HPDE6-E6E7 (cell line): Measurements from ENCODE around the gene INPP4A.
"Not testable (repeated sequence)": the region's sequence is repeated elsewhere in the genome, so short reads cannot be mapped to it uniquely, and the experiment has no call there.

ENCODE experiments used
- DNase-seq: peaks from one replicate; pipeline ENCODE4 v3.0.0; 2011; ENCODE audit warnings: missing footprints; ENCODE audit errors: extremely low spot score

Gene INPP4A

DNA sequence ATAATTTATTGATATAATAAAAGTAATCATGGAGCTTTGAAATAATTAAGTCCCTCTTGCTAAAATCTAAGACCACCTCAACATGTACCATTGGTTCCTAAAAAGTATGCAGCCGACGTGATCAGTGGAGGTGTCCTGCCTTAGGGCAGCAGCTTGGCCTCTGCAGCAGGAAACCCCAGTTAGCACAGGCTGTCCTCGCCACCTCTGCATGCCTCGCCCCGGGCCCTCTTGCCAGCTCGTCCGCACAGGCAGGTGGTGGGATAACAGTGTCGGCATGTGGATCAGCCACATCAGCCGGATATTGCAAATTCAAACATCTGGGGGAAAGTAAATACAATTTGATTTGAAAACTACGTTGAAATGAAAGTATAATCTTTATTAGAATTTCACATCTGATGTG lies 140.7 kb downstream of the INPP4A start:
- no peak for DNase-seq

DNA sequence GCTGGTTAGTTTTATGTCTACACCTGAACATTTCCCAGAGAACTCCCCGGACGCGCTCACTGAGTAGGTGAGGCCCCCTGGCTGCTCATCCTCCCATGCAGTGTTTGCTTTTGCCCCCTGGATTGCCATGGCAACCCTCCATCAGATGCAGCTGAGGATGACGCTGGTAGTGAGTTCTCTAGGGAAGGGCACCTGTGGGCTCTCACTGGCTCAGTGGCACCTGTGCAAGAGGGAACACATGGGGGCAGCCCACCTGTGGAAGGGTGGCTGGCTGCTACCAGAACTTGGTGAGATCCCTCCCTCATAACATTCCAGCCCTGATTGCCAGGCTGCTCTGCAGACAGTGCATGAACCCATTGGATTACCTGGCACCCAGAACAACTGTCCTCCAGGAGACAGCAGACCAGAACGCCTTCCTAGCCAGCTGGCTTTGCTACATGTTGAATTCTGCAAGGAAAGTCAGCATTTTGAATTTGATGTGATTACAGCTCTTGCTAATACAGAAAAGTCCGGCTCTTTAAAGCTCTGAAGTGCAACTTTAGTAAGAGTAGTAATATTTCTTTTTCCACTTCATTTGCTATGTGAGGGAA lies 142.0 kb downstream of the INPP4A start:
- no peak for DNase-seq

DNA sequence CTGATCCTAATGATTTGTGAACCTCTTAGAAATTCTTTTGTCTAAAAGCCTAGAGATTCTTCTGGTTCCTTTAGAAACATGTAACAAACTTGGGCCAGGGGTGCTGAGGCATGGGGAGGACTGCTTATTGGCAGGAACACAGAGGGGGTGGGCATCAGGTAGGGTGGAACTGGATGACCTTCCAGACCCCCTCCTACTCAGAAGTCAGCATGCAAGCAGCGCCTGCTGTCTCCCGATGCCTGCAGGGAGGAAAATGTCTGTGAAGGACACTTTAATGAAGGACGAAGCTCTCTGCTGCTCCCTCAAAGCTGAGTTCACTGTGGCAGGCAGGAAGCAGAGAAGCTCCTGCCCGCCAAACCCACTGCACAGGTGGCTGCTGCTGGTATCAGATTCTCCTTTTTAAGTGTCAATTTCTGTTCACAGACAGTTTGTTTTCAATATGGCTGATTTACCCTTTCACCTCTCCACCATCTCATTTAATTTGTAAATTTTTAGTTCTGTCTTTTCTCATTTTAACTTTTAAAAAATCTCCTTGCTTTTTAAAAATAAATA lies 144.3 kb downstream of the INPP4A start:
- no peak for DNase-seq

DNA sequence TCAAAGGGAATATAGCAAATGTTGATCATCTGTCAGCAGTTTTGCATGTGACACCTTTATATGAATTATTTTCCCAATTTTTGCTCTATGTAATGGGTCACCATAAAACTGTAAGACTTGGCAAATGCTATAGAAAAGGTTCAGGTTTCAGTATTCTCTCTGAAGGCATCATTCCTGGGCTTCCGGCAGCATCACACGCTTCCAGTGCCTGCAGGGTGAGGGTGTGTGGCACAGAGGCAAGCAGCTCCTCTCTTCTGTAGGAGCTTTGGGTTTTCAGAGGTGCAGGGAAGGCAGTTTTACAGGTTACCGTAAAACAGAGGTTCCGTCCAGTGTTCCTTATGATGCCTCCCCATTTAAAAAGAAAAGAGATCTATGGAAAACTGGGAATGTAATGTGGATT lies 144.8 kb downstream of the INPP4A start:
- no peak for DNase-seq

DNA sequence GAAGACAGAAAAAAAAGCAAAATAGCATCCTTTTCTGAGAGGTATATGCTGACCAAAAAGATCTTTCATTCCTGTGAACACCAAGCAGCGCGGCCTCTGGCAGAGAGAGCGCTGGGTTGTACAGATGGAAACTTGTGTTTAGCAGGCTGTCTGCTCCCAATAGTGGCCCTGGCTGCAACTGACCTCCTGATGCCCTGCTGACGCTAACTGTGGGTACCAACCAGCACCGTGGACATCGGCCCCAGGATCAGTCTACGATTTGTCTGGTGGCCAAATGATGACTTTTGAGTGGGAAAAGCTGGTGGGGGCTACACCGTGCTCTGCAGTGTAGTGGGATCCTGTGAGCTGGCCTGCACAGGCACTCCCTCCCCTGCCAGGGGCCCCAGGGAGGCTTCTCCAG lies 147.9 kb downstream of the INPP4A start:
- no peak for DNase-seq

DNA sequence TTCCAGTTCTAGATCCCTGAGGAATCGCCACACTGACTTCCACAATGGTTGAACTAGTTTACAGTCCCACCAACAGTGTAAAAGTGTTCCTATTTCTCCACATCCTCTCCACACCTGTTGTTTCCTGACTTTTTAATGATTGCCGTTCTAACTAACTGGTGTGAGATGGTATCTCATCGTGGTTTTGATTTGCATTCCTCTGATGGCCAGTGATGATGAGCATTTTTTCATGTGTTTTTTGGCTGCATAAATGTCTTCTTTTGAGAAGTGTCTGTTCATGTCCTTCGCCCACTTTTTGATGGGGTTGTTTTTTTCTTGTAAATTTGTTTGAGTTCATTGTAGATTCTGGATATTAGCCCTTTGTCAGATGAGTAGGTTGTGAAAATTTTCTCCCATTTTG lies 150.0 kb downstream of the INPP4A start:
- DNase-seq, result not testable (repeated sequence)

DNA sequence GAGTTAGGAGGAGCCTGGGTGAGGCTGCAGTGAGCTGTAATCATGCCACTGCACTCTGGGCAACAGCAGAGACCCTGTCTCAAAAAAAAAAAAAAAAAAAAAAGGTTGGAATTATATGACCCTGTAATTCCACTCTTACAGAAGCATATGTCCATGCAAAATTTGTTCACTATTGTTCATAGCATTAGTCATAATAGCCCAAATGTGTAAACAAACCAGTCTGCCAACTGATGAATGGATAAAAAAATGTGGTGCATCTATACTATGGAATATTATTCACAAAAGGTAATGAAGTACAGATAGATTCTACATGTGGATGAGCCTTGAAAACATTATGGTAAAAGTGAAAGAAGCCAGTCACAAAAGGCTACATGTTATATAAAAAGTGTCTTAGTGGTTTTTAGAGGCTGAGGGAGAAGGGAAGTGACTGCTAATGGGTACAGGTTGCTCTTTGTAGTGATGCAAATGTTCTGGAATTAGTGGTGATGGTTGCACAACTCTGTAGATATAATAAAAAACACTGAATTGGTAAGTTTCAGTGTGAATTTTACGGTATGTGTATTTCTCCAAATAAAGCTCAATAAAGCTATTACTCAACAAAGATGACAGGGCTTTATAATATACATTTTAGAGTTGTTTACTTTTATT lies 154.2 kb downstream of the INPP4A start:
- no peak for DNase-seq

DNA sequence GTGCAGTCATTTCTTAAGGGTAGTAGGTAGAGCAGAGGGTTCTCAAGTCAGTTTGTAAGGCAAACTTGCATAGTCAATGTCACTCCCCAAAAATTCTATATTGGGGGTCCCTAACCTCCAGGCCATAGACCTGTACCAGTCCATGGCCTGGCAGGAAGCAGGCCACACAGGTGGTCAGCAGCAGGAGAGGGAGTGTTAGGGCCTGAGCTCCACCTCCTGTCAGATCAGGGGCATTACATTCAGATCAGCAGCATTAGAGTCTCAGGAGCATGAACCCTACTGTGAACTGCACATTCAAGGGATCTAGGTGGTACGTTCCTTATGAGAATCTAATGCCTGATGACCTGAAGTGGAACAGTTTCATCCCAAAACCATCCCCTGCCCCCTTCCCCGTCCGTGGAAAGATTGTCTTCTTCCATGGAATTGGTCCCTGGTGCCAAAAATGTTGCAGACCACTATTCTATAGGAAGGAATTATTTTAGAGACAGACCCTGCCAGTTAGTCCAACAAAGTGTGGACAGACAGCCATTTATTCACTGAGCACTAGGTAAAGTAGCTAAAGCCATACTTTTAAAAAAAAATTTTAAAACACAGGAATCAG lies 157.0 kb downstream of the INPP4A start:
- DNase-seq, result no peak

DNA sequence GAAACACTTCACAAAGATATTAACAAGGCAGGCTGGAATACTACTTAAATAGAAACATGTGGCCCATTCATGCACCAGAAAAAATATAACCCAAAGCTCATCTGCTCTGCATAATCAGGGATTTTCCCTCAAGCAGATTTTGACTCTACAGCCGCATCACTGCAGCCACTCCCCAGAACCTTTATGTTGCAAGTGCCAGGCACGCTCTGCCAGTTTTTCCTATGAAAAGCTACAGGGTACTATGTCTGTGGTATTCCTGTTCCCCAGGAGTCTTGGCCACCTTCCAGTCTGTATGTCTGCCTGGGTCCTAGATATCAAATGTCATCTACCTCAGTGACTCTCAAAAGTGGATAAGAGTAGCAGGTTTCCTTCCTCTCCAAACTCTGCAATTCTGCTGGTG lies 159.9 kb downstream of the INPP4A start:
- no peak for DNase-seq

DNA sequence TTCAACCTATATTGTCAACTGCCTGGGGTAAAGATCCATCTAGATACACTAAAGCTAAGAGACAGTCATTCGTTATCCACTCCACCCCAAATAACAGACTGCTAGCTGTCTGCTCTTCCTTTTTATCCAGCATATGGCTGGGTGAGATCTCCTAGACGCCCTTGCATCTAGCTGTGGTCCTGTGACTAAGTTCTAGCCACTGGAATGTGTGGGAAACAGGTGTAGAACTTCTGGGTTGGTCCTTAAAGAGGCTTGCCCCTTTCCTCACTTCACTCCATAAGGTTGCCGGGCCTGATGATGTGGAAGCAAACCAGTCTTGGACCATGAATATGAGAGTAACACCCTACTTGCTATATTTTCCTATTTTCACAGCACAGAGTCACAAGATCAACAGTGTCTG lies 160.4 kb downstream of the INPP4A start:
- DNase-seq, result no peak

DNA sequence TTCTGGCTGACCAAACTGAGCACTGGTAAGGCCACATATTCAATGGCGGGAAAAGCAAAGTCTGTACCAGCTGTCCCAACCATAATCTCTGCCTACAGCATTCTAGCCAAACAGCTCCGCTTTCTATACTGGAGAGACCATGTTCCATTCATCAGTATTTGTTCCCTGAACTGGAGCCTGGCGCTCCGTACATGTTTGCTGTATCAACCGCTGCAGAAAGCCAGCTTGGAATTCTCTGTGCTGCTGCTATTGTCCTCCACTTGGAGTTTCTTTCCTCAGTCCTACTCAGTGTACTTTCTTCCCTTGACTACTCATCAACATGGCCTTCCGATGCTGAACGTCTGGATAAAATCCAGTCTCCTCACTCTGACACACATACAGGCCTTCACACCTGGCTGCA lies 161.8 kb downstream of the INPP4A start:
- DNase-seq, result no peak

DNA sequence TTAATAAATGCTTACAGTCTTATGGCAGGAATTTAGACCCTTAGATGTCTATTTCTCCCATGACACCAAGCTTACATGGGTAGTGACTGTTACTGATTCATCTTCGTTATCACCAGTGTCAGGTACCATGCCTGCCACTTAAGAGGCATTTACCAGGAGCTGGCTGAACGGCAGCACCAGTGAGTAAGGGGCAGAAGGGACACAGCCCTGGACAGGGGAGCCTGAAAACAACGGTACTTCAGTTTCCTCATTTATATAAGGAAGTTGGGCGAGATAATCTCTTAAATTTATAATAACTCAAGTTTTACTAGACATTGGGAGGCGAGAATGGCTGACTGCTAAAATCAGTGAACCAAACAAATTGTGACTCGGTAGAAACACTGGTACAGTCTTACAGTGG lies 162.4 kb downstream of the INPP4A start:
- DNase-seq, result no peak

DNA sequence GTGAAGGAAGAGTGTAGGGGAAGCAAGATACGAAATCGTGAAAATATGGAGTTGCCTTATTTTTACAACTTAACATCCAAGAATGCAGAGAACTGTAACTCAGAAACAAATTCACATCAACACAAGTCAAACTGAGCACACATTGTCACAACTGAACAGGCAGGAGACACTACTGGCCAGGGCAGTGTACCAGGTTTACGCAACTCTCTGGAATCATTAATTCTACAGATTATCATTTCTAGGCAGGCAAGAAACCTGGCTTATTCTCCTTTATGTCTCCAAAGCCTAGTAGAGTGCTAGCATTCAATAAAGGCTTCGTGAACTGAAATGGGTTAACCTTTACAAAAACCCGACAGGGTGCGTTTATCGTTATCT lies 163.1 kb downstream of the INPP4A start:
- DNase-seq, result no peak

DNA sequence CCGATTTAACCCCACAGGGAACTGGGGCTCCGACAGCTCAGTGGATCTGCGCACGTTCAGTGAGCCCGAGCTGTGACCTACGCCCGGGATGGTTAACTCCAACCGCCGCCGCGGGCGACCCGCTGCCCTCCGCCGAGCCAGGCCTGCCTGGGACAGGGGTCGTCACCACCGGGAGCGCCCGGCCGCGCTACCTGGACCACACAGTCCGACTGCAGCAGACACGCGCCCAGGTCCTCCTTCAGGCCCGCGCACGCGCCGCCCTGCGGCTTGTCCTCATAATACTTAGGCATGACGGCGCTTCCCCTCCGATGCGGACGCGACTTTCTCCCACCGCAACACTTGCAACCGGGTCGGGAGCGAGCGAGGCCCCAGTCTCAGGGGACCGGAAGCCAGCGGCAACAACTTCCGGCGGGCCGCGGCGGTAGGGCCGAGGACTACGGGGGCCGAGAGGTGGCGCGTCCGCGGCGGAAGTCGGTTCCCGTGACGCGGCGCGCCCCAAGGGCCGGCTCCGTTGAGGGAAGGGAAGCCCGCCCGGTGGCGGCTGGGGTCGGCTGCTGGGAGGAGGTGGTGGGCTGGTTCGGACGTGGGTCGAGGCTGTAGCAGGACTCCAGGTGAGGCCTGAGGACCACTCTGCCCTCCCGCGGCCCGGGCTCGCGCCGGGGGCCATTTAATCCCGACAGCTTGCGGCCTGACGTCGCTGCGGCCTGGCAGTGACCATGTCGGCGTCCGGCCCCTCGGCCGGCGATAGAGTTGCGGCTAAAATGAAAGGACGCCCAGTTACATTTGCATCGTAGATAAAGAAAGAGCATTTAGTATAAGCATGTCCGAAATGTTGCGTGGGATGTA lies 163.7 kb downstream of the INPP4A start, which contains the start of the genes COA5 and UNC50:
Gene COA5 (minus strand): TSS at position 397 of the 846 bp plus-strand sequence. CDS start 107 bp downstream, at position 290.
Gene UNC50 (plus strand): TSS at position 474 of the 846 bp plus-strand sequence. CDS start 1,171 bp downstream, outside the sequence.
- DNase-seq, result peak; percentile 87

DNA sequence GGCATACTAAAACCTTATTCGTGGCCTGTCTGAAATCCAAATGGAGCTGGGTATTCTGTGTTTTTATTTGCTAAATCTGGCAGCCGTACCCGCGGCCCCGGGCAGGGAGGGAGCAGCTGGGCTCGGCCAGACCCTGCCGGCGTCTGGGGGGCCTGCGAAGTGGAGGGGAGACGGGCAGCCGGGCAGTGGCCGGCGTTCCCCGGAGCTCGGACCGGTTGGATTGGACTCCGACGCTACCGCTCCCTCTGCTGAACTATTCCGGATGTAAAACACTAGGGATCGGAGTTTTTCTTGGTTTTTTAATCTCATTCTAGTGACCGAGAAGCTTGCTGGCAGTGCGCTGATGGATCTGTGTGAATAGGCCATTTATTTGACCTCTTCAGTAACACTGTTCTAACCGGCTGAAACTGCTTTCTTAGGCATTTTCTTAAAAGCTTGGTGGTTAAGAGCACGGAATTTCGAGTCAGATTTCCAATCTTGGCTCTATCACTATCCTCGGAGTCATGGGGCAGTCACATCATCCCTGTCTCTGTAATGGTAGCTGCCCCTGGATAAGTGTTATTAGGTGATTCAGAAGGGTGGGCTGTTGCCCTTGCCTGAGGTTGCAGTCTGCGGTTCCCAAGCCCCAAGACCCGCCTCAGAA lies 164.4 kb downstream of the INPP4A start:
- DNase-seq, result no peak

DNA sequence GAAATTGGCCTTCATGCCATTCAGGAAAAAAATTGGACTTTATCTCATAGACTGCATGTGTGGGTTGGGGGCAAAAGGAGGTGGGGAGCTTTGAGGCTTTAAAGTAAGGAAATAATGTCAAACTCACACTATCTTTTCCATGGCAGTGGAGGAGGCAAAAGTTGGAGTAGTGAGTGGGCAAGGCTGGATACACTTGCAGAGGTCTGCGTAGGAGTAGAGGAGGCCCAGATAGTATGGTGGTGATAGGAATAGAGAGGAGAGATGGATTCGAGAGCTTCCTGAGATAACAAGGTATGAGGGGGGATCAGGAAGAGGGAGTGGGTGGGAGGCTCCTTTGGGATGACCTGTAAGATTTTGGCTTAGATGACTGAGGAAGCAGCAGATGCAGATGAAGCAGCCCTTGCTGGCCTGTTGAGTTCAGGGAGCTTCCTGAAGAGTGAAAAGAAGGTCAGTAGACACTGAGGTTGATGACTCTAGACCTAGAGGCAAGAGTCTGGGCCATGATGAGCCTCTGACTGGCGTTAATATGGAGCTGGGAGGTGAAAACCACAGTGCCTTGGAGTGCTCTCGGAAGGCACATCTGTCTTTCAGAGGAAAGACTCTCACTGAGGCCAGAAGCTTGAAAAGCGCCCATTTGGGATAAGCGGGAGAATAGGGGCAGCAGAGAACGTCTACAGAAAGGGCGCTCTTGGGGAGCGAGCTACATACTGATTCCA lies 169.5 kb downstream of the INPP4A start:
- no peak for DNase-seq

DNA sequence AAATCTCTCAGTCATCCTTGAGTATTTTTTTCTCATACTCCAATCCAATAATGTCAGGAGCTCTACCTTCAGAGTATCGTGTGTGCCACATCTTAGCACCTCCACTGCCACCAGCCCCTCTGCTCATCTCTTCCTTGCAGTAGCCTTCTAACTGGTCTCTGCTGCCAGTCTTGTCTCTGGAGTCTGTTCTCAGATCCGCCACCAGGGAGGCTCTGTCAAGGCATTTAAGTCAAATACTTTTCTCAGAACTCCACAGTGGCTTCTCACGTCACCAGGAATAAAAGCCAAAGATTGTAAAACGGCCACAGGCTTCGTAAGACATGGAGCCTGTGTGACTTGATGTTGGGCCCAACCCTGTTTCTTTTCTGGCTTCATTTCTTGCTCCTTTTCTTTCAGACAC lies 170.8 kb downstream of the INPP4A start:
- no peak for DNase-seq

DNA sequence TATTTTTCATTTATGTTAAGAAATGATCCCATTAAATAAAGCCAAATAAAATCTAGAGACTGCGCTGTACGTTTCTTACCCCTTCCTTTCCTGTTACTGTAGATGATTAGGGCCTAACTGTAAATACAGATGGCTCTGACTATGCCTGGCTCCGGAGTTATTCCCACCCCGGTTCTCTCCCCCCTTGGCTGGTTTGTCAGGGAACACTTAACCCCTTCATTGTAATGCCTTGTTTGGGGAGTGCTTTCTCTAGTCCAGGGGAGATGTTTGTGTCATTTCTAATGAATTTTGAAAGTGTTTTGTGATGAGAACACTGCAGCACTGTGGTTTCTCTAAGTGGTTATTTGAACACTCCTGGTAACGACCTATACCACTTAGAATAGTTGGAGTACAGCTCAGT lies 172.5 kb downstream of the INPP4A start:
- DNase-seq, result no peak

DNA sequence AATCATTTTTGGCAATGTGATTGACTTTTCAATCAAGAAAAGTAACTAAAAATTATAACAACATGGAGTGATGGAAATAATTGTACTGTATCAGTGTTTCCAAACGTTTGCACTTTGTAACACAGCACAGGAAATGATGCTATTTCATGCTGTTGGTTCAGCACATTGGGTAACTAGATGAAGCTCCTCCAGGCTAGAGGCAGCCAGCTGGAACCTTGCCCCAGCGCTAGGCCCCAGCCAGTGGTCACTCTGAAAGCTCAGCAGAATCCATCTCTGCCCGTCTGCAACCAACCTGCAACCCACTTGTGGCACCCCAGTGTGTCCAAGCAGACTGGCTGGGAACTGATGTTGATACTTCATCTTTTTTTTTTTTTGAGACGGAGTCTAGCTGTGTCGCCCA lies 179.0 kb downstream of the INPP4A start:
- DNase-seq, result no peak

DNA sequence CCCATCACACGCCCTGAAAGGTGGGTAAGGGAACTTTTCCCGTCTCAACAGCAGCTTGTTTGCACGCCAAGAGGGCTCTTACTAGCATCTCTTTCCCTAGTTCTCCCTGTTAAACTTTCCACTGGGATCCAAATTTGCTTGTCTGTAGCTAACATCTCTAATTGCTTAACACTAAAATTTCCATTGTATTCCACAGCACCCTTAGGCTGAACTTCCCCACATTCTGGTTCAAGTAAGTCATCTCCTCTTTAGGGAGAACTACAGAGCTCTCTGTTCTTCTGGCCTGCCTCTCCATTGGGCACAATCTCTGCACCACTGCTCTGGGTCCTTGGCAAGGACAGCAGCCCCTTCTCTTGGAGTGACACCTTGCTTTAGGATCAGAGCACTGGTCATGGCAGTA lies 187.7 kb downstream of the INPP4A start:
- DNase-seq, result no peak
